Measurements from ENCODE around the gene PIK3C2G.

DNA sequence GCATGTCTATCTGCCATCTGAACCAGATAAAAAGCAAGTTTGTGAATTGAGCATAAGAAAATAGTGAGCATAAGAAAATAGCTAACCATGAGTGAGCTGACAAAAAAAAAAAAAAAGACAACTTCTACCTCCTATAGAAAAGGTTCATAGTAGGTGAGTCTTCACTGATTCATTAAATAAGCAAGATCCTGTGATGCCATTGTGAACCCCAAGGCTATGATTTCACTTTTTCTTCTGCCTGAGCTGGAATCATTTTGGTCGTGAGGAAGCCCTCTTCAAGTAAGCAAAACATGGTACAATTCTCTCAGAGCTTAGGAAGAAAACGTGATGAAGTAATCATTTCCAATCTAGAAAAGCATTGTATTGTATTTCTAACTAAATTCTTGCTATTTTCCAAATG is 1.2 kb downstream of the PIK3C2G start:
- TF ChIP-seq, protein P1, sequence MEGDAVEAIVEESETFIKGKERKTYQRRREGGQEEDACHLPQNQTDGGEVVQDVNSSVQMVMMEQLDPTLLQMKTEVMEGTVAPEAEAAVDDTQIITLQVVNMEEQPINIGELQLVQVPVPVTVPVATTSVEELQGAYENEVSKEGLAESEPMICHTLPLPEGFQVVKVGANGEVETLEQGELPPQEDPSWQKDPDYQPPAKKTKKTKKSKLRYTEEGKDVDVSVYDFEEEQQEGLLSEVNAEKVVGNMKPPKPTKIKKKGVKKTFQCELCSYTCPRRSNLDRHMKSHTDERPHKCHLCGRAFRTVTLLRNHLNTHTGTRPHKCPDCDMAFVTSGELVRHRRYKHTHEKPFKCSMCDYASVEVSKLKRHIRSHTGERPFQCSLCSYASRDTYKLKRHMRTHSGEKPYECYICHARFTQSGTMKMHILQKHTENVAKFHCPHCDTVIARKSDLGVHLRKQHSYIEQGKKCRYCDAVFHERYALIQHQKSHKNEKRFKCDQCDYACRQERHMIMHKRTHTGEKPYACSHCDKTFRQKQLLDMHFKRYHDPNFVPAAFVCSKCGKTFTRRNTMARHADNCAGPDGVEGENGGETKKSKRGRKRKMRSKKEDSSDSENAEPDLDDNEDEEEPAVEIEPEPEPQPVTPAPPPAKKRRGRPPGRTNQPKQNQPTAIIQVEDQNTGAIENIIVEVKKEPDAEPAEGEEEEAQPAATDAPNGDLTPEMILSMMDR (IDR thresholded peaks at IDR 0.05; ENCODE audit: insufficient read depth, low read length) = no peak
- no peak for TF ChIP-seq POLR2AphosphoS5 (IDR thresholded peaks at IDR 0.05; ENCODE audit: low read depth)
- TF ChIP-seq, protein P2, sequence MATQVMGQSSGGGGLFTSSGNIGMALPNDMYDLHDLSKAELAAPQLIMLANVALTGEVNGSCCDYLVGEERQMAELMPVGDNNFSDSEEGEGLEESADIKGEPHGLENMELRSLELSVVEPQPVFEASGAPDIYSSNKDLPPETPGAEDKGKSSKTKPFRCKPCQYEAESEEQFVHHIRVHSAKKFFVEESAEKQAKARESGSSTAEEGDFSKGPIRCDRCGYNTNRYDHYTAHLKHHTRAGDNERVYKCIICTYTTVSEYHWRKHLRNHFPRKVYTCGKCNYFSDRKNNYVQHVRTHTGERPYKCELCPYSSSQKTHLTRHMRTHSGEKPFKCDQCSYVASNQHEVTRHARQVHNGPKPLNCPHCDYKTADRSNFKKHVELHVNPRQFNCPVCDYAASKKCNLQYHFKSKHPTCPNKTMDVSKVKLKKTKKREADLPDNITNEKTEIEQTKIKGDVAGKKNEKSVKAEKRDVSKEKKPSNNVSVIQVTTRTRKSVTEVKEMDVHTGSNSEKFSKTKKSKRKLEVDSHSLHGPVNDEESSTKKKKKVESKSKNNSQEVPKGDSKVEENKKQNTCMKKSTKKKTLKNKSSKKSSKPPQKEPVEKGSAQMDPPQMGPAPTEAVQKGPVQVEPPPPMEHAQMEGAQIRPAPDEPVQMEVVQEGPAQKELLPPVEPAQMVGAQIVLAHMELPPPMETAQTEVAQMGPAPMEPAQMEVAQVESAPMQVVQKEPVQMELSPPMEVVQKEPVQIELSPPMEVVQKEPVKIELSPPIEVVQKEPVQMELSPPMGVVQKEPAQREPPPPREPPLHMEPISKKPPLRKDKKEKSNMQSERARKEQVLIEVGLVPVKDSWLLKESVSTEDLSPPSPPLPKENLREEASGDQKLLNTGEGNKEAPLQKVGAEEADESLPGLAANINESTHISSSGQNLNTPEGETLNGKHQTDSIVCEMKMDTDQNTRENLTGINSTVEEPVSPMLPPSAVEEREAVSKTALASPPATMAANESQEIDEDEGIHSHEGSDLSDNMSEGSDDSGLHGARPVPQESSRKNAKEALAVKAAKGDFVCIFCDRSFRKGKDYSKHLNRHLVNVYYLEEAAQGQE (IDR thresholded peaks at IDR 0.05; ENCODE audit: insufficient replicate concordance, low read depth) = no peak
- TF ChIP-seq GABPA (IDR thresholded peaks at IDR 0.05; ENCODE audit: low read depth) = no peak
- no peak for TF ChIP-seq SPI1 (IDR thresholded peaks at IDR 0.05; ENCODE audit: borderline replicate concordance, low read depth)

Data from HL-60 (cell line).